Measurements from ENCODE around the gene STARD3.

DNA sequence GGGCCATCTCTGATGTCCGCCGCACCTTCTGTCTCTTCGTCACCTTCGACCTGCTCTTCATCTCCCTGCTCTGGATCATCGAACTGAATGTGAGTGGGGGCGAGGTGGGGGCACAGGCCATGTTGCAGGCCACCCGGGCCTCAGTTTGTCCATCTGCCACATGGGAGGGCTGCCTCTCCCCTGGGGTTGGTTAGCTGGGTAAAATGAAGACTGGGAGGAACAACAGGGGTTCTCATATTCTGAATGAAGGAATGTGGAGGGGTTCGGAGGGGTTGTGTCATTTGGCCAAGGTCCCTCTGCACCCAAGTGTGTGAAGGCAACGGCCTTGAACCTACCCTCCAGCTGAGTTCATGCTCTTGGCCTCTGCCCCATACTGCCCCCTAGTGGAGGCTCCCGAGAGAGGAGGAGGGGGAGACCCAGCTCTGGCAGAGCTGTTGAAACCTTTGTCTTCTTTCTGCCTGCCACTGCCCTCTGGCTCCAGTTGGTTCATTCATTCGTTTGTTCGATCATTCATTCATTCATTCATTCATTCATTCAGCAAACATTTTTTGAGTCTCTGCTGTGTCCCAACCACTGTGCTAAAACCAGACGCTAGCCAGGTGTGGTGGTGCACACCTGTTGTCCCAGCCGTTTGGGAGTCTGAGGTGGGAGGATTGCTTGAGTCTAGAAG, 16.9 kb downstream of the STARD3 start:
- TF ChIP-seq, protein P1, sequence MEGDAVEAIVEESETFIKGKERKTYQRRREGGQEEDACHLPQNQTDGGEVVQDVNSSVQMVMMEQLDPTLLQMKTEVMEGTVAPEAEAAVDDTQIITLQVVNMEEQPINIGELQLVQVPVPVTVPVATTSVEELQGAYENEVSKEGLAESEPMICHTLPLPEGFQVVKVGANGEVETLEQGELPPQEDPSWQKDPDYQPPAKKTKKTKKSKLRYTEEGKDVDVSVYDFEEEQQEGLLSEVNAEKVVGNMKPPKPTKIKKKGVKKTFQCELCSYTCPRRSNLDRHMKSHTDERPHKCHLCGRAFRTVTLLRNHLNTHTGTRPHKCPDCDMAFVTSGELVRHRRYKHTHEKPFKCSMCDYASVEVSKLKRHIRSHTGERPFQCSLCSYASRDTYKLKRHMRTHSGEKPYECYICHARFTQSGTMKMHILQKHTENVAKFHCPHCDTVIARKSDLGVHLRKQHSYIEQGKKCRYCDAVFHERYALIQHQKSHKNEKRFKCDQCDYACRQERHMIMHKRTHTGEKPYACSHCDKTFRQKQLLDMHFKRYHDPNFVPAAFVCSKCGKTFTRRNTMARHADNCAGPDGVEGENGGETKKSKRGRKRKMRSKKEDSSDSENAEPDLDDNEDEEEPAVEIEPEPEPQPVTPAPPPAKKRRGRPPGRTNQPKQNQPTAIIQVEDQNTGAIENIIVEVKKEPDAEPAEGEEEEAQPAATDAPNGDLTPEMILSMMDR (IDR thresholded peaks at IDR 0.05; ENCODE audit: insufficient read depth, low read depth, low read length), result peak; percentile 64
- TF ChIP-seq EZH2 (IDR thresholded peaks at IDR 0.05; ENCODE audit: insufficient read depth, low read length), result no peak
